A549 (cell line): ENCODE results near the gene TMEM53. TPM values are rescaled to one million over a fixed set of nuclear protein-coding genes. Genes with fewer than 3 reads are reported as not detected.

ENCODE experiments used
- ATAC-seq, 2 experiments: fragments of 200-7000 bp in 1 of 2; fragments of >200 bp in 1 of 2; cut with Nextera tagmentation in 1 of 2; cut with Tn5 transposase in 1 of 2; 3 replicates each; pipeline versions ENCODE4 v1.8.0 to v1.9.1; 2018 to 2020; ENCODE audit warnings: mild to moderate bottlenecking in 1 of 2, moderate library complexity in 1 of 2
- CTCF ChIA-PET: fragments of 300-600 bp; sonication (Branson Sonifier 250); formaldehyde crosslinking; extraction: SDS; loops from one replicate; lab custom pipeline; 2021; ENCODE audit warnings: antibody characterized with exemption, inconsistent platforms; lab: Yijun Ruan, JAX
- POLR2A ChIA-PET: fragments of 350-600 bp; formaldehyde crosslinking; extraction: SDS; loops from one replicate; lab custom pipeline; 2021; ENCODE audit warnings: antibody characterized with exemption, inconsistent platforms; lab: Yijun Ruan, JAX
- DNase-seq, 2 experiments: peaks; one replicate each; pipeline versions ENCODE4 v3.0.0 to v3.0.0-alpha.2; 2011 to 2016; ENCODE audit warnings: low read depth in 1 of 2, low spot score in 1 of 2
- FAIRE-seq: peaks from 2 replicates; lab custom pipeline; 2011; peaks lifted over from hg19 to GRCh38; lab: Jason Lieb, UNC
- H3K27ac ChIP-seq, 2 experiments: fragments of >200 bp; sonication (Bioruptor Twin); formaldehyde crosslinking; 3 replicates each; pipeline ENCODE4 v1.5.1; 2016 to 2017
- H3K4me1 ChIP-seq: fragments of >200 bp; sonication (Bioruptor Twin); formaldehyde crosslinking; 3 replicates; pipeline ENCODE4 v1.6.1; 2016
- H3K4me2 ChIP-seq: fragments of >200 bp; sonication (Bioruptor Twin); formaldehyde crosslinking; 3 replicates; pipeline ENCODE4 v1.6.1; 2016
- H3K4me3 ChIP-seq: fragments of >200 bp; sonication (Bioruptor Twin); formaldehyde crosslinking; 3 replicates; pipeline ENCODE4 v1.5.1; 2016
- H3K9me3 ChIP-seq: fragments of >200 bp; sonication (Bioruptor Twin); formaldehyde crosslinking; 3 replicates; pipeline ENCODE4 v1.6.1; 2016
- CEBPB ChIP-seq, 2 experiments: fragments of >200 bp in 1 of 2; sonication (Bioruptor Twin) in 1 of 2; formaldehyde crosslinking in 1 of 2; IDR thresholded peaks; 2 replicates each; pipeline ENCODE4 v1.6.1; 2012 to 2016
- CHD4 ChIP-seq: fragments of 200-600 bp; sonication (generic); IDR thresholded peaks from 2 replicates; pipeline ENCODE4 v1.6.1; 2016; ENCODE audit warnings: antibody characterized with exemption, mild to moderate bottlenecking, borderline replicate concordance
- E2F6 ChIP-seq: IDR thresholded peaks from 2 replicates; pipeline ENCODE4 v1.6.1; 2012; ENCODE audit warnings: low read depth, borderline replicate concordance
- EHMT2 ChIP-seq: fragments of 200-600 bp; sonication (generic); IDR thresholded peaks from 2 replicates; pipeline ENCODE4 v1.6.1; 2016; ENCODE audit warnings: antibody characterized with exemption, low read depth, mild to moderate bottlenecking, moderate library complexity
- ESRRA ChIP-seq: fragments of 150-350 bp; IDR thresholded peaks from 2 replicates; pipeline ENCODE4 v1.6.1; 2014; ENCODE audit warnings: mild to moderate bottlenecking, low read length, borderline replicate concordance
- FOSL2 ChIP-seq, 2 experiments: fragments of 450-650 bp in 1 of 2; fragments of >200 bp in 1 of 2; sonication (Bioruptor Twin) in 1 of 2; formaldehyde crosslinking; IDR thresholded peaks; 2 replicates each; pipeline versions ENCODE4 v1.5.0 to v1.6.1; 2016 to 2020; ENCODE audit warnings: mild to moderate bottlenecking in 1 of 2, moderate library complexity in 1 of 2
- GATA3 ChIP-seq: IDR thresholded peaks from 2 replicates; pipeline ENCODE4 v1.6.1; 2012; ENCODE audit warnings: borderline replicate concordance
- HEYL ChIP-seq: fragments of 250-450 bp; sonication (Bioruptor Pico); IDR thresholded peaks from 2 replicates; pipeline ENCODE4 v1.8.0; 2021; ENCODE audit warnings: mild to moderate bottlenecking, moderate library complexity
- HOXA7 ChIP-seq: fragments of 250-450 bp; sonication (Bioruptor Pico); IDR thresholded peaks from 2 replicates; pipeline ENCODE4 v1.5.0; 2020; ENCODE audit warnings: mild to moderate bottlenecking, moderate library complexity
- JUN ChIP-seq, 2 experiments: fragments of >200 bp; sonication (Bioruptor Twin); formaldehyde crosslinking; IDR thresholded peaks; 2 replicates in 1 of 2; 3 replicates in 1 of 2; pipeline ENCODE4 v1.6.1; 2016 to 2017
- JUNB ChIP-seq: fragments of >200 bp; sonication (Bioruptor Twin); formaldehyde crosslinking; IDR thresholded peaks from 2 replicates; pipeline ENCODE4 v1.6.1; 2016
- KDM5A ChIP-seq: fragments of 200-600 bp; sonication (generic); IDR thresholded peaks from 2 replicates; pipeline ENCODE4 v1.6.1; 2016; ENCODE audit warnings: antibody characterized with exemption, mild to moderate bottlenecking
- MAFK ChIP-seq: fragments of 450-650 bp; IDR thresholded peaks from 2 replicates; pipeline ENCODE4 v1.6.1; 2014; ENCODE audit not compliant: partially characterized antibody
- MAZ ChIP-seq: fragments of 150-350 bp; IDR thresholded peaks from 2 replicates; pipeline ENCODE4 v1.6.1; 2014; ENCODE audit warnings: antibody characterized with exemption, low read depth, low read length, borderline replicate concordance
- NPAS2 ChIP-seq: fragments of 250-450 bp; sonication (Bioruptor Pico); IDR thresholded peaks from 2 replicates; pipeline ENCODE4 v1.8.0; 2022; ENCODE audit warnings: mild to moderate bottlenecking, moderate library complexity, borderline replicate concordance
- REST ChIP-seq: fragments of 200-600 bp; sonication (generic); IDR thresholded peaks from 2 replicates; pipeline ENCODE4 v1.6.1; 2016; ENCODE audit warnings: antibody characterized with exemption, mild to moderate bottlenecking, moderate library complexity
- SMC3 ChIP-seq: fragments of >200 bp; sonication (Bioruptor Twin); formaldehyde crosslinking; IDR thresholded peaks from 3 replicates; pipeline ENCODE4 v1.6.1; 2018; ENCODE audit warnings: inconsistent platforms
- SREBF2 ChIP-seq: fragments of 450-650 bp; IDR thresholded peaks from 2 replicates; pipeline ENCODE4 v1.6.1; 2014; ENCODE audit warnings: mild to moderate bottlenecking, moderate library complexity
- ZC3H11A ChIP-seq: fragments of 450-650 bp; IDR thresholded peaks from 2 replicates; pipeline ENCODE4 v1.6.1; 2014; ENCODE audit warnings: antibody characterized with exemption, mild to moderate bottlenecking
- ZNF302 ChIP-seq: fragments of 250-450 bp; sonication (Bioruptor Pico); IDR thresholded peaks from 2 replicates; pipeline ENCODE4 v1.9.0; 2021; ENCODE audit warnings: inconsistent platforms, mild to moderate bottlenecking, moderate library complexity
- ZSCAN20 ChIP-seq: fragments of 250-450 bp; sonication (Bioruptor Pico); IDR thresholded peaks from 2 replicates; pipeline ENCODE4 v1.8.0; 2022; ENCODE audit warnings: mild to moderate bottlenecking, moderate library complexity
- WGBS: methylation state at CpG from one replicate; pipeline ENCODE4 v1.1.6; 2017; ENCODE audit errors: missing lambda C conversion rate; 5-methylcytosine and 5-hydroxymethylcytosine counted together
- polyA plus RNA-seq, 4 experiments: library from polyadenylated mRNA; depleted of rRNA in 3 of 4; stranded (reverse); fragments of >200 nt; fragmentation: RNase III in 1 of 4; extraction: RNeasy Plus Mini Kit Qiagen cat#74134 plus additional on column Dnase treatment in 1 of 4; gene quantifications; 2 replicates in 3 of 4; 3 replicates in 1 of 4; pipeline ENCODE4 v1.2.3, GENCODE V29; 2011 to 2017
- TF ChIP-seq, protein P1 (sequence below): fragments of 250-450 bp; sonication (Bioruptor Pico); IDR thresholded peaks from 2 replicates; pipeline ENCODE4 v1.5.0; 2020; ENCODE audit warnings: low read depth, mild to moderate bottlenecking, moderate library complexity

The TMEM53 gene
- polyA plus RNA-seq, 2 of the 4 experiments (the other 2 are of a cell fraction) = 6.2 to 8.0 TPM

GRCh38 chr1:44606701-44607281 lies 67.5 kb downstream of the TMEM53 start:
- 69% methylated on average over 8 of the region's 8 CpGs for WGBS

GRCh38 chr1:44605914-44606615 lies 68.2 kb downstream of the TMEM53 start:
- FAIRE-seq = no peak
- no peak for DNase-seq
- H3K4me3 ChIP-seq = no peak overlapping the region
- POLR2A ChIA-PET = no interaction called here
- H3K4me2 ChIP-seq = no peak overlapping the region
- no peak for ATAC-seq
- TF ChIP-seq JUN (IDR thresholded peaks at IDR 0.05) (no peak), SREBF2 (no peak), EHMT2 (no peak), JUNB (no peak), ZC3H11A (no peak), GATA3 (no peak), FOSL2 (IDR thresholded peaks at IDR 0.05) (no peak), FOSL2 (CRISPR knock-in tag; IDR thresholded peaks at IDR 0.05) (no peak), ZNF302 (no peak), MAZ (no peak), KDM5A (no peak), ZSCAN20 (CRISPR knock-in tag) (no peak), CEBPB (IDR thresholded peaks at IDR 0.05) (no peak), REST (no peak)
- TF ChIP-seq, protein P1, sequence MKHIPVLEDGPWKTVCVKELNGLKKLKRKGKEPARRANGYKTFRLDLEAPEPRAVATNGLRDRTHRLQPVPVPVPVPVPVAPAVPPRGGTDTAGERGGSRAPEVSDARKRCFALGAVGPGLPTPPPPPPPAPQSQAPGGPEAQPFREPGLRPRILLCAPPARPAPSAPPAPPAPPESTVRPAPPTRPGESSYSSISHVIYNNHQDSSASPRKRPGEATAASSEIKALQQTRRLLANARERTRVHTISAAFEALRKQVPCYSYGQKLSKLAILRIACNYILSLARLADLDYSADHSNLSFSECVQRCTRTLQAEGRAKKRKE (CRISPR knock-in tag) = no peak
- TF ChIP-seq, all 56 proteins: peak for 0
- CTCF ChIA-PET = no interaction called here
- no peaks in the 10 kb centered on the region for H3K9me3 ChIP-seq
- H3K27ac ChIP-seq = no peak overlapping the region
- 72% methylated on average over 11 of the region's 12 CpGs for WGBS
- no peaks in the 10 kb centered on the region for H3K4me1 ChIP-seq

More at GRCh38 chr1:44606701-44607281, 67.5 kb downstream of the TMEM53 start:
- FAIRE-seq = no peak
- Histone ChIP-seq H3K9me3 (no peaks in the 10 kb centered on the region), H3K4me2 (no peak overlapping the region), H3K4me3 (no peak overlapping the region), H3K27ac (no peak overlapping the region), H3K4me1 (no peaks in the 10 kb centered on the region)
- no peak for DNase-seq
- no peak for ATAC-seq
- TF ChIP-seq SMC3 = no peak
- TF ChIP-seq MAFK = peak; percentile 92
- CTCF ChIA-PET = interaction anchor here (1.0 kb wide), 1 partner anchor 46 kb away, joined by 3 read pairs; no protein-coding TSS in a partner anchor
- POLR2A ChIA-PET = interaction anchor here (0.9 kb wide), 1 partner anchor 46 kb away, joined by 3 read pairs; no protein-coding TSS in a partner anchor

DNA sequence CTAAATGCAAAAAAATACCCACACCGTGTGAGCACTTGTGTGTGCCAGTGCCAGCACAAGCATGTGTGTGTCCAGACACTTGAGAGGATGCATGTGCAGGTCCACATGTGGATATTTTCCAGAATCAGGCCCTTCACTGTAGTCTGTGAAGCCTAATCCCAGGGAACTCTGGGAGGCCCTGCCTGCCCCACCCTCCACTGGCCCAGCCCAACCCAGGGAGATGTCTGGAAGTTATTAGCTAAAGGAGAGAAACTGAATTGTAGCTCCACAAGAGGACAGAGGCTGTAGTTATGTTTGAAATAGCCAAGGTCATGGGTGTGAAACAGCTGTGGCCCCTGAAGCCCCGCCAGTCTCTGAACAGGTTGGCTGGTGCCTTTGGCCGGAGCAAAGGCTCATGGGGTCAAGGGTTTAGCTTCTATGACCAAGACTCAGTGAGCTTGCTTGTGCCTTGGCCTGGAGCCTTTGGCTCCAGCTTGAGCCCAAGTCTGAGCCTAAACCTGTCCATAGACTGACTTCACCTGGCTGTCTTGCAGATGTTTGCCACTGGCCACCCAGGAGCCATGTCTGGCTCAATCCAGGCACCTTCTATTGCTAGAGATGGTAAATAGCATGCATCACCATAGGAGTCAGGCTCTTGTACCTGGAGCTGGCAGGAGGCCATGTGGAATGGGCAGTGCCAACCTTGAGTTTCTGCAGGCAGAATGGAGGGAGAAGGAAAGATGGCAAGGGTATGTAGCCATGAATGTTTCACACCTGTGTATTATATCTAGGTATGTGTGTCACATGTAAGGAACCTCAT lies 69.9 kb downstream of the TMEM53 start:
- POLR2A ChIA-PET = no interaction called here
- FAIRE-seq = no peak
- WGBS = 72% methylated on average over 2 of the region's 3 CpGs
- Histone ChIP-seq H3K4me1 (no peaks in the 10 kb centered on the region), H3K9me3 (no peaks in the 10 kb centered on the region), H3K4me3 (no peak overlapping the region), H3K27ac (no peak overlapping the region)
- no peak for DNase-seq
- CTCF ChIA-PET = interaction anchor here (0.6 to 2.8 kb wide), 3 partner anchors 10 to 394 kb away, joined by 3 to 16 read pairs (median 4); no protein-coding TSS in a partner anchor
- no peak for ATAC-seq
- TF ChIP-seq CHD4 = no peak
- TF ChIP-seq NPAS2 (CRISPR knock-in tag) = no peak
- TF ChIP-seq HEYL = no peak
- TF ChIP-seq E2F6 = no peak
- no peak for TF ChIP-seq HOXA7 (CRISPR knock-in tag)
- no peak for TF ChIP-seq ESRRA
- TF ChIP-seq, all 56 proteins: peak for 0
- no peak overlapping the region for H3K4me2 ChIP-seq
